H9 (cell line): Measurements from ENCODE around the gene ITPKA. TPM values are rescaled to one million over a fixed set of nuclear protein-coding genes. Genes with fewer than 3 reads are reported as not detected.

Experiments used
- DNase-seq: peaks from one replicate; pipeline ENCODE4 v3.0.0-alpha.2; 2017
- H2AFZ ChIP-seq: one replicate; pipeline ENCODE4 v1.6.1; 2013; ENCODE audit warnings: mild to moderate bottlenecking, low read length, control low read depth, moderate library complexity
- H2AK5ac ChIP-seq: 2 replicates; pipeline ENCODE4 v1.6.1; 2013; ENCODE audit warnings: low read length, control low read depth, mixed read lengths; ENCODE audit not compliant: insufficient read length
- H2BK120ac ChIP-seq: one replicate; pipeline ENCODE4 v1.6.1; 2013; ENCODE audit warnings: low read depth, mild to moderate bottlenecking, low read length, control low read depth, inconsistent platforms; ENCODE audit not compliant: poor library complexity, severe bottlenecking
- H2BK12ac ChIP-seq: 2 replicates; pipeline ENCODE4 v1.6.1; 2013; ENCODE audit warnings: low read length, control low read depth, mixed read lengths, low read depth; ENCODE audit not compliant: insufficient read length
- H2BK15ac ChIP-seq: 2 replicates; pipeline ENCODE4 v1.6.1; 2013; ENCODE audit warnings: low read depth, low read length, control low read depth
- H2BK20ac ChIP-seq: one replicate; pipeline ENCODE4 v1.6.1; 2013; ENCODE audit warnings: low read depth, mild to moderate bottlenecking, low read length, control low read depth, inconsistent platforms; ENCODE audit not compliant: poor library complexity, severe bottlenecking
- H2BK5ac ChIP-seq: 2 replicates; pipeline ENCODE4 v1.6.1; 2013; ENCODE audit warnings: low read length, control low read depth, mixed read lengths; ENCODE audit not compliant: insufficient read length
- H3K14ac ChIP-seq: 2 replicates; pipeline ENCODE4 v1.6.1; 2013; ENCODE audit warnings: low read length, control low read depth; ENCODE audit not compliant: insufficient read depth
- H3K18ac ChIP-seq: 2 replicates; pipeline ENCODE4 v1.6.1; 2013; ENCODE audit warnings: low read depth, mild to moderate bottlenecking, mixed read lengths, low read length, control low read depth; ENCODE audit not compliant: insufficient read length
- H3K23ac ChIP-seq: 2 replicates; pipeline ENCODE4 v1.6.1; 2013; ENCODE audit warnings: low read length, control low read depth, mixed read lengths, low read depth; ENCODE audit not compliant: insufficient read length
- H3K23me2 ChIP-seq: 2 replicates; pipeline ENCODE4 v1.6.1; 2013; ENCODE audit warnings: low read depth, mild to moderate bottlenecking, mixed read lengths, low read length, control low read depth; ENCODE audit not compliant: insufficient read length, poor library complexity, severe bottlenecking
- H3K27ac ChIP-seq: 2 replicates; pipeline ENCODE4 v1.5.1; 2013; ENCODE audit warnings: low read length, control low read depth, mixed read lengths, low read depth; ENCODE audit not compliant: insufficient read length
- H3K27me3 ChIP-seq: 2 replicates; pipeline ENCODE4 v1.6.1; 2013; ENCODE audit warnings: low read length, control low read depth, inconsistent platforms; ENCODE audit not compliant: insufficient read depth
- H3K4ac ChIP-seq: 2 replicates; pipeline ENCODE4 v1.6.1; 2013; ENCODE audit warnings: low read depth, mild to moderate bottlenecking, control low read depth, inconsistent platforms, low read length, moderate library complexity
- H3K4me1 ChIP-seq: 2 replicates; pipeline ENCODE4 v1.6.1; 2013; ENCODE audit warnings: low read length, control low read depth, inconsistent platforms; ENCODE audit not compliant: insufficient read depth
- H3K4me2 ChIP-seq: 2 replicates; pipeline ENCODE4 v1.6.1; 2013; ENCODE audit warnings: low read length, control low read depth, mixed read lengths; ENCODE audit not compliant: insufficient read length, insufficient read depth
- H3K56ac ChIP-seq: 2 replicates; pipeline ENCODE4 v1.6.1; 2013; ENCODE audit warnings: low read depth, mild to moderate bottlenecking, mixed read lengths, low read length, control low read depth; ENCODE audit not compliant: insufficient read length
- H3K79me1 ChIP-seq: 2 replicates; pipeline ENCODE4 v1.6.1; 2013; ENCODE audit warnings: low read depth, mild to moderate bottlenecking, moderate library complexity, low read length, control low read depth, inconsistent platforms; ENCODE audit not compliant: insufficient read depth, poor library complexity, severe bottlenecking
- H3K79me2 ChIP-seq: 2 replicates; pipeline ENCODE4 v1.6.1; 2013; ENCODE audit warnings: low read length, control low read depth, inconsistent platforms; ENCODE audit not compliant: insufficient read depth
- H3K9ac ChIP-seq: 2 replicates; pipeline ENCODE4 v1.6.1; 2013; ENCODE audit warnings: low read length, control low read depth, mixed read lengths; ENCODE audit not compliant: insufficient read length; ENCODE audit errors: extremely low read depth
- H3K9me3 ChIP-seq: one replicate; pipeline ENCODE4 v1.6.1; 2013; ENCODE audit warnings: low read depth, low read length, inconsistent platforms; ENCODE audit not compliant: control insufficient read depth
- H3T11ph ChIP-seq: one replicate; pipeline ENCODE4 v1.6.1; 2013; ENCODE audit warnings: mild to moderate bottlenecking, low read length, control low read depth, inconsistent platforms
- H4K20me1 ChIP-seq: one replicate; pipeline ENCODE4 v1.6.1; 2013; ENCODE audit not compliant: control insufficient read depth, insufficient read length, insufficient read depth
- H4K5ac ChIP-seq: 2 replicates; pipeline ENCODE4 v1.6.1; 2013; ENCODE audit warnings: low read depth, mild to moderate bottlenecking, mixed read lengths, low read length, control low read depth; ENCODE audit not compliant: insufficient read length
- H4K8ac ChIP-seq: replicated peaks from 2 replicates; pipeline ENCODE4 v1.6.1; 2013; ENCODE audit warnings: low read length, control low read depth, mixed read lengths, low read depth; ENCODE audit not compliant: insufficient read length
- H4K91ac ChIP-seq: 2 replicates; pipeline ENCODE4 v1.6.1; 2013; ENCODE audit warnings: low read depth, mild to moderate bottlenecking, moderate library complexity, mixed read lengths, low read length, control low read depth; ENCODE audit not compliant: insufficient read length
- H3K27ac Mint-ChIP-seq, 3 experiments: 2 replicates in 2 of 3; 3 replicates in 1 of 3; pipeline ENCODE4 v1.8.0; 2020 to 2021; ENCODE audit warnings: mixed read lengths in 3 of 3, mild to moderate bottlenecking in 1 of 3, moderate library complexity in 1 of 3
- H3K27me3 Mint-ChIP-seq: 2 replicates; pipeline ENCODE4 v1.8.0; 2021; ENCODE audit warnings: low read depth, mild to moderate bottlenecking, moderate library complexity, mixed read lengths
- H3K36me3 Mint-ChIP-seq, 3 experiments: 2 replicates in 2 of 3; 3 replicates in 1 of 3; pipeline ENCODE4 v1.8.0; 2020 to 2021; ENCODE audit warnings: low read depth in 3 of 3, mixed read lengths in 3 of 3; ENCODE audit not compliant: insufficient read depth in 1 of 3
- H3K4me1 Mint-ChIP-seq, 2 experiments: 2 replicates each; pipeline ENCODE4 v1.8.0; 2020; ENCODE audit warnings: mixed read lengths in 2 of 2
- H3K4me3 Mint-ChIP-seq, 2 experiments: 2 replicates in 1 of 2; 3 replicates in 1 of 2; pipeline ENCODE4 v1.8.0; 2020 to 2021; ENCODE audit warnings: mild to moderate bottlenecking in 2 of 2, mixed read lengths in 2 of 2, moderate library complexity in 1 of 2
- H3K9me3 Mint-ChIP-seq, 2 experiments: 2 replicates in 1 of 2; 3 replicates in 1 of 2; pipeline ENCODE4 v1.8.0; 2020; ENCODE audit warnings: mild to moderate bottlenecking in 2 of 2, mixed read lengths in 2 of 2, moderate library complexity in 1 of 2
- CTCF ChIP-seq: fragments of 200-600 bp; sonication (generic); conservative IDR thresholded peaks from 3 replicates; pipeline ENCODE4 v1.8.0; 2021; ENCODE audit warnings: antibody characterized with exemption, mild to moderate bottlenecking
- WGBS: extraction: QIAGEN DNeasy Blood & Tissue Kit; methylation state at CpG from one replicate; pipeline ENCODE4 v1.1.7; 2013; ENCODE audit warnings: missing lambda C conversion rate, low lambda C conversion rate, mixed read lengths; ENCODE audit not compliant: insufficient read length; ENCODE audit errors: extremely low coverage; 5-methylcytosine and 5-hydroxymethylcytosine counted together
- total RNA-seq: library from RNA; stranded (reverse); gene quantifications from 2 replicates; pipeline ENCODE4 v1.2.1, GENCODE V29; 2021

The ITPKA gene
- total RNA-seq, 1 experiment from 2014 or later, result 0.77 TPM

DNA sequence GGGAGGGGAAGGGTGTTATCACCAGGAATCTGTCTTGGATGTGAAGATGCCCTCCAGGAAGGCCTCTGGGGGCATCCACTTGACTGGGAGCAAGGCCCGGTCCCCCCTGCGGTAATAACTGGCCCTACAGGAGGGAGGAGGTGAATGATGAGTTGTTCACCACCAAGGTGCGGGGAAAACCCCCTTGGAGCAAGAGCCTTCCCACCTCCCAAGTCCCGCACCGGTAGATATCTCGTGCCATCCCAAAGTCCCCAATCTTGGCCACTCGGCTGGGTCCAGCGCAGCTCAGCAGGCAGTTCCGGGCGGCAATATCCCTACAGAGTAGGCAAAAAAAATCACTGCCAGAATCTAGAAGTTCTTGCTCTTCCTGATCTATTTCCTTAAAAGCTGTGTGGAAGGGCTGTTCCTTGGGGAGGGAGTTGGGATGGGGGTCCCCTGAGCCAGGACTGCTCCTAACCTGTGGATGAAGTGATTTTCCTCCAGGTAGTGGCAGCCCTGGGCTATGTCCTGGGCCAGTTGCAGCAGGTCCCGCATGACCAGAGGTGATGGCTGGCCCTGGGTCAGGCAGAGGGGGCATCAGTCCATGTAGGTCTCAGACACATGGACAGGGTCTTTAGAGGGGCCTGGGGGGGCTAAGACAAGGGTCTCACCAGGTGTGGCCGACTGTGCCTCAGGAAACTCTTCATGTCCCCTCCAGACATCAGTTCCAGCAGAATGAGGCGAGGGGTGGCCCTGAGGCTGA, 11.2 kb downstream of the ITPKA start:
- Histone ChIP-seq H3K23ac (no peak overlapping the region), H4K20me1 (no peaks in the 10 kb centered on the region), H3K27me3 (peaks cover 55% of the 10 kb centered on the region), H2BK12ac (no peak overlapping the region), H4K8ac (no peak overlapping the region), H2BK120ac (no peak overlapping the region), H3K79me2 (no peaks in the 10 kb centered on the region), H3K4ac (no peak overlapping the region), H2BK20ac (no peak overlapping the region), H4K5ac (no peak overlapping the region), H3K27ac (no peak overlapping the region), H3T11ph (no peak overlapping the region), H2AFZ (no peak overlapping the region), H2AK5ac (no peak overlapping the region), H3K9ac (no peak overlapping the region), H3K79me1 (no peaks in the 10 kb centered on the region), H3K9me3 (no peaks in the 10 kb centered on the region), H3K18ac (no peak overlapping the region), H4K91ac (no peak overlapping the region), H2BK15ac (no peak overlapping the region), H3K4me2 (no peak overlapping the region), H3K56ac (no peak overlapping the region), H3K14ac (no peak overlapping the region), H3K4me1 (no peaks in the 10 kb centered on the region), H3K23me2 (peaks cover 3% of the 10 kb centered on the region), H2BK5ac (no peak overlapping the region)
- DNase-seq, result no peak
- Mint-ChIP-seq H3K4me3 (no peak overlapping the region), H3K9me3 (no peaks in the 10 kb centered on the region; a peak in 2 of 5 replicates), H3K4me1 (peaks cover 4 to 19% of the 10 kb centered on the region in 2 experiments; a peak in 3 of 4 replicates), H3K27ac (no peak overlapping the region), H3K36me3 (peaks cover 0 to 4% (median 0%) of the 10 kb centered on the region in 3 experiments; a peak in 1 of 7 replicates), H3K27me3 (peaks cover 99% of the 10 kb centered on the region)
- WGBS, result no CpG with 5 or more reads among the region's 13 CpGs
- no peak for TF ChIP-seq CTCF
